ENCODE data around the gene STK24. TPM values are rescaled to one million over a fixed set of nuclear protein-coding genes. Genes with fewer than 3 reads are reported as not detected.

The STK24 gene
- 31.0 and 36.8 TPM in 2 replicates for total RNA-seq

DNA sequence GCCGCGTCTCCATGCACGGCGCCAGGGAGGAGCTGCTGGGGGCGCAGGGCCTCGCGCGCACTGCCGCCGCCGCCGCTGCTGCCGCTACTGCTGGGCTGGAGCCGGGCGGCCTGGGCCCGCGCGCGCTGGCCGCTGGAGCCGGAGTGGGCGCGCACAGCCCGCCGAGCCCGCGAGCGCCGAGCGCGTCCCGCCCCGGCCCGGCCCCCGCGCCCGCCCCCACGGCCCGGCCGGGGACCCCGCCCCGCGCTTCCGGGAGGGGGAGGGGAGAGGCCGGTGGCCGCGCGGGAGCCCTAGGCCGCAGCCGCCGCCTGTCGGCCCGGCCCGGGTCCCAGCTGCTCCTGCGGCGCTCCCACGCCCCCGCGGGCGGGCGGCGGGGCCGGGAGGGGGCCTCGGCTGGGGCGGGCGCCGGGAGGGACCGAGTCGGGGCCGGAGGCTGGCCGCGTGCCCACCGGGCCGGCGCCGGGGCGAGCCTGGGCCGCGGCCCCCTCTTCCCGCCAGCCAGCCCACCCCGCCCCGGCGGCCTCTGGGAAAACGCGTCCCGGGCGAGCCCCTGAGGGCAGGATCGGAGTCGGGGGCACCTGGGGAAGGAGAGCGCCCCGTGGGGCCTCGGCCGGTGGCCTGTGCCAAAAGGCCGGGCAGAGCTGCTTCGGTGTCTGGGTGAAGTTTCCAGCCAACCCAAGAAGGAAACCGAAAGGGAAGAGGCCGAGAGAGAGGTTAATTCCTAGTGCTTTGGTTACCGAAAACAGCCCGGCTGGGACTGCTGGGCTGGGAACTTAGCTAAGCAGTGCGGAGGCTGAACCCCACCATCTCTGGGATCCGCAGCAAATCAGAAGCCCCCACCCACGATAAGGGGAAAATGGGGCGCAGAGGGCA is at the start of gene STK24:
TSS of gene STK24 (minus strand) at position 145 of the 873 bp plus-strand sequence. CDS start 321 bp downstream, outside the sequence.

Other genes with a start within 250 kb of the STK24 start
- under 0.01 TPM in 1 of 2 replicates, not detected in the other for gene SLC15A1, start 175.6 kb upstream of the STK24 start, total RNA-seq

All from aortic smooth muscle cell (primary cell).